Effector CD8-positive, alpha-beta T cell (primary cell): ENCODE data around the gene OPN3.

ENCODE experiments used
- DNase-seq: peaks from one replicate; lab custom pipeline; 2025; lab: John Stamatoyannopoulos, UW

The OPN3 gene

GRCh38 chr1:241645199-241645598 is 5.0 kb upstream of the OPN3 start:
- DNase-seq = no peak

GRCh38 chr1:241644259-241644658 is 4.1 kb upstream of the OPN3 start:
- no peak for DNase-seq

DNA sequence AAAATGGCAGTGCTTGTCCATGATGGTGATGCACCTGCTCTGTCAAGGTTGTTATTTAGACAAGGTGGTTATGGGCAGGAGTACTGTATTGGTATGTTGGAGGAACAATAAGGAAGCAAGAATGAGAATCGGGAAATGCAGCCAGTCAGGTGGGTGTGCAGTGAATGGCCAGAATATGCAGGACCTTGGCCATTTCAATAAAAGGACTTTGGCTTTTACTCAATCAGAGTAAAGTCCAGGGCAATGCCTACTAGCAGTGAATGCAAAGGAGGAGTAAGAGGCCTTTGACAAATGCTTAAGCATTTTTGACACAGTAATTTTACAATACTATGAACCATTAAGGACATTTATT is 2.4 kb upstream of the OPN3 start:
- DNase-seq = no peak

DNA sequence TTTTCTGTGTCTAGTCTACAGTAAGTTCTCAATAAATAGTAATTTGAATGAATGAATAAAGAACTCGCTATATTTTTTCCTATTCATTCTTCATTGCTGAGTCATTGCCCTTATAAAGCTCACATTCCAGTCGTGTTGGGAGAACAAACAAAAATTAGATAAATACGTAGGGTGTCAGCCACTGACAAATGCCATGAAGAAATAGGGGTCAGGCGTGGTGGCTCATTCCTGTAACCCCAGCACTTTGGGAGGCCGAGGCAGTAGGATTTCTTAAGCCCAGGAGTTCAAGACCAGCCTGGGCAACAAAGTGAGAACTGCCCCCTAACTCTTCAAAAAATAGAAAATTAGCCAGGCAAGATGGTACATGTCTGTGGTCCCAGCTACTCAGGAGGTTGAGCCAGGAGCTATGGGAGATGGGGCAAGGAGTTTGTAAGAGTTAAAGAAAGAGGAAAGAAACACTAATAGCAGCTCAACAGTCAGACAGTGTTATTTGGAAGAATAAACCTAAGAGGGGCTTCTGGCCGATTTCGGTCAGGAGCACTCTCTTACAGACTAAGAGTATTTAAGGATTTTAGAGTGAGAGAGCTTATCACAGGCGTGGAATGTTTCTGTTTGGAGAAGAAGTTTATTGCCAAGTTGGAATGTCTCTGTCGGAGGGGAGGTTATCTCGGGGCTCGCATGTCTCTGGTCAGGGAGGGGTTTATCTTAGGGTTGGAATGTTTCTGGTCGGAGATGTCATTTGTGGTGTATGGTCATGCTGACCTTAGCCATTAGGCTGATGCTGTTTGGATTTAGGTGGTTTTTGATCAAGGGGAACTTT is 1.8 kb upstream of the OPN3 start:
- no peak for DNase-seq

- DNase-seq = no peak
Measured at GRCh38 chr1:241640867-241641622, 876 bp upstream of the OPN3 start.

DNA sequence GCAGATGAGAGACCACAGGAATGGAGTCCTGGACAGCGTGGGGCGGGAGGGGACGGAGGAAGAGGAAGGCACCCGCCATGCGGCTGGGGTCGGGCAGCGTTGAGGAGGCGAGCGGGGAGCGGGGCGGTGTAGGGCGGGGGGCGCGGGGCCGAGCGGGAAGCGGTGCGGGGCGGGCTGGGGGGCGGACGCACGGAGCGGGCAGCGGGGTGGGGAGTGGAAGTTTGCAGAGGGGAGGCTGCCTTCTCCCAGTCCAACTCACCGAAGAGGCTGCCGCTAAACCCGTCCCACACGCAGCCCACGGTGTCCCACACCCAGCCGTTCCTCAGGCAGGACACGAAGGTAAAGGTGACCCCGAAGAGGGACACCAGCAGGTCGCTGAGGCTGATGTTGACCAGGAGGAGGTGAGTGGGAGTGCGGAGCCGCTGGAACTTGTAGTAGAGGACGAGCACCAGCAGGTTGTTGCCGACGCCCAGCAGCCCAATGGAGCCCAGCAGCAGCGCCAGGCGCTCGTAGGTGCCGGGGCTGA is 483 bp downstream of the OPN3 start:
- DNase-seq = no peak

DNA sequence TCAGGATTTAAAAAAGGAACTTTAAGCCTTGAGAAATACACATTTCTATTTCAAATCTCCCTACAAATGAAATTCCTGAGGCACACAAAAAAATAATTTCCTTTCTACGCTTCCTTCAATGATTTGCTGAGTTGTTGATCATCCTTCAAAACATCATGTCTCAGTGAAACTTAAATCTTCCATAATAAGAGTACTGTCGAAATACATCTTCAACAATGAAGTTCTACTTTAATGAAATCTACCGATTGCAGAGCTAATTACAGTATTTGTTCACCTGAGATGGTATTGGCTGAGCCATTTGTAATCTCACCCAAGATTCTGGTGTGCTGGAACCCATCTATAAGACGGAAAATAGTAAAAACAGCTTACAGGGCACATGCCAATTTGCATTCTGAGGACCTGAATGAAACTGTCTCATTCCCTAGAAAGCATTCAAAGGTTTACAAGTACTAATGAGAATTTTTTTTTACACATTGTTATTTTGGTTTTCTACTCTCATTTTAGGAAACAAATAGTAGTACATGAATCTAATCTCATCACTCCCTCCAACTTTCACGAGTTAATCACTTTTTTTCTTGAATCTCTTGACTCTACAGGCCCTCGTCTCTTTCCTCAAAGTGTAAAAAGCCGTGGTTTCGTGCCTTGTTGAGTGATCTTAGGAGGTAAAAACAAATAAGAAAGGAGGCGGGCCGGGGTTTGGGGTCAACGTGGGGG is 1.1 kb downstream of the OPN3 start:
- no peak for DNase-seq

DNA sequence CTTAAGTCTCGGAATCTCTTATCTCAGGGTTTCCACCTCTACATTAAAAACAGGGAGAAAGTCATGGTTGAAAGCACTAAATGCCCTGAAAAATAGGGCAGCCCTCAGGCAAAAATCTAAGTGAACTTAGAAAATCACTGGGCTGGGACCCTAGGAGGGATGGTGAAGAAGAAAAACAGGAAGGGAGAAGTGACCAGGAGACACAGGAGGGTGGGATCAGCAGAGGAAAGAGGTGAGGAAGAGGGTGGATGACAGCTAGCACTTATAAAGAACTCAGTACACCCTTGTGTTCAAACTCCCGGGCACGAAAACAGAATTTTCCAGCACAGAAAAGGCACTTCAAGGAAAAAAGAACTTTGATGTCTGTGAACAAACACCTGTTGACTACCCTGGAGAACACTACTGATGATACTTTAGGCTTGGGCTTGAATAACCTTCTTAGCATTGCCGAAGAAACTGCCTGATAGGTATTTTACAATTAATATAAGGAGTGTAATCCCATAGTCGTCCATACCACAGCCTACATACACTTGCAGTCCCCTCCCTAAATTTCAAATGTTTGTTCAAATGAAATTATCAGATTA is 2.0 kb downstream of the OPN3 start:
- no peak for DNase-seq

GRCh38 chr1:241637604-241638003 is 2.6 kb downstream of the OPN3 start:
- DNase-seq = no peak

DNA sequence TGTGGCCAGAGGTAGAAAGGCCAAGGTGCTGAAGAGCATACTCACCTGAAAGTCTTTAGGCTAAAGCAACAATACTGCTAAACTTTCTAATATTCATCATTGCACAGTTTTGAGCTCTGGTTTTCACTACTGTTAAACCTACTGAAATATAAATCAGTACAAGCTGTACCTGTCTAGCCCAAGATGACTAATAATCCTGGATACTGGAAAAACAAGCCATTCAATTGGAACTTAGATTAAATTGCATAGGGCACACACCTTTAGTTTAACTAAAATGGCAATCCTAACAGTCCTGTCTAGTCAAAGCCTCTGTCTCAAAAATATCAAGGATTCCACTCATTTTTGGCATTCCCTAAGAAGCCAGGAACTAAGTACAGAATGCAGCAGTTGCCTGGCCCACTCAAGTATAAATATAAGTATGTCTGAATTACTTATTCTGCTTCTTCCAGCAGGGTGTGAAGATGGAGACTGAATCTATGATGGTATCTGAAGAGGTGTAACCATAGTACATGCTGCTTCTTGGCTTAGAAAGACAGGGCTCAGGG is 3.1 kb downstream of the OPN3 start:
- no peak for DNase-seq

GRCh38 chr1:241636291-241636690 is 3.9 kb downstream of the OPN3 start:
- DNase-seq = no peak

GRCh38 chr1:241635556-241636152 is 4.5 kb downstream of the OPN3 start:
- no peak for DNase-seq

GRCh38 chr1:241632987-241633386 is 7.2 kb downstream of the OPN3 start:
- no peak for DNase-seq

DNA sequence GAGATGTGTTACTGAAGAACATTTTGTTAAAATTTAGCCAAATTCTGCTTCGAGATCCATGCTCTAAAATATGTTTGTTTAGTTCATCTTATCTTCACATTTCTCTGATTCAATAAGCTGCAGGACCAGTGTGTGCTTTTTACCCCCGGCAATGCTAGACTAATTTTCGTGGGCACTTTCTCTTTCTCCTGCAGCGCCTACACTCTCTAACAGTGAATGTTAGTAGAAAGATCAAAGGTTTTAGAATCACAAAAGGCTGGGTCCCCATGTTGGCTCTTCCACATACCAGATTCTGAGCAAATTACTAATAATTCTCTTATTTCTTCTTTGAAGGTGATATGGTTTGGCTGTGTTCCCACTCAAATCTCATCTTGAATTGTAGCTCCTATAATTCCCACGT is 8.5 kb downstream of the OPN3 start:
- no peak for DNase-seq

- no peak for DNase-seq
Measured at GRCh38 chr1:241630899-241631298, 9.3 kb downstream of the OPN3 start.

DNA sequence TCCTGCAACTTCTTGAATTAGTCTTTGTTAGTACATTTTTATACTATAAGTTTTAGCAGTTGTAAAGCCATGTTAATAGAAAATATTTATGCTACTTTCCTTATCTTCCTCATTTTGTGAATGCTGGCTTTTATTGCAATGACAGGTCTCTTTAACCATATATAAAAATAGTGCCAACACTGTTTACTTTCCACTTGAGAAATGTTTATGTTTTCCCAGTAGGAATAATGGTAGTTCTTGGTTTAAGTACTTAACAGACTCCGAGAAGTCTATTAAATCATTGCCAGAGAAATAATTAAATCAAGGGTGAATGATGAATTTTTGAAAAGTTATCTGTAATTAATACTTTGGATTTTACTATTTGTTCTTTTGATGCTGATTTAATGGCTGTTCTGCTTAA is 9.7 kb downstream of the OPN3 start:
- no peak for DNase-seq

DNA sequence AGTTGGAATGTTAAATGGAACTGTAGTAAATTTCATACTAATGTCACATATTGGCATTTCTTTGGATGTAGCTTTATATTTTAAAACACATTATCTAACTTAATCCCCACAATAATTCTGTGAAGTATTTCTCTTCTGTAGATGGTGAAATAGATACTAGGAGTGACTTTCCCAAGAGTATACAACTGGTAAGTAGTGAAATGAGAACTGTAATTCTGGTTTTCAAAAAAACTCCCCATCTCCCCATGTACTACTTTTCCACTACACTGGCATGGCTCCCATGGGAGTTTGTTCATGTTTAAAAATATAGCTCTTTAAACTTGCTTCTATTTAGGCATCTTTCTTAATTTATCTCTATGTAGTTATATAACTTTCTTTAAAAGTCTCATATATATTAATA is 10.2 kb downstream of the OPN3 start:
- DNase-seq = no peak

GRCh38 chr1:241627453-241628259 is 12.5 kb downstream of the OPN3 start:
- no peak for DNase-seq

DNA sequence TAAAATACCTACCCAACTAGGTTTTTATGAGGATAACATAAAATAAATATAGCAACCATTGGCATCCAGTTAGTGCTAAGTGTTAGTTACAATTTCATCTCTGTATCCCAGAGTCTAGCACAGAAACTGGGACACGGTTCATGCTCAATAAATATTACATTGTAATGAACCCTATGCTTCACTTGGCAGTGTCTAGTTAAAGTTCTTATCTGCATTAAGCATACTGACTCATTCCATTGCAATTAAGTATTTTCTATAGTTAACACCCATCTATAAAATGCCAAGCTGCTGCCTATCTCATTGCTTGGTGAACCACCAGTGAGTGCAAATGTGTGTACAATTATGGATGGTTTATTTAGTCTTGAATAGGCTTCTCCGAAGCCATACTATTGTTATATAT is 15.2 kb downstream of the OPN3 start:
- DNase-seq = no peak

DNA sequence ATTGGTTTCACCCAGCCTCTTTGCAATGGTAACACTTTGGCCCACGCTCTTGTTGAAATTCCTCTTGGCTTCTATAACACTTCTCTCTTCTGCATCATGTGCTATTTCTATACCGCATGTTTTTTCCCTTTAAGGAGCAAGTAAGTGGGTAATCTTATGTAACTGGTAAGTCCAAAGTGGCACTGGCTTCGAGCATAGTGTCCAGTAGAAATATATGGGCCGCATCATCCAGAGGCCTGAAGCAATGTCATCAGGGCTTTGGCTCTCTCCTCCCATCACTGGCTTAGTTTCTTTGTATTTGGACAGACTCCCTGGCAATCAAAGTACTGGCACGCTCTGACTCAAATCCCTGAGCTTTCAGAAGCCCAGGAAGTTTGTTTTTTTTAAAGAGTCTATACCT is 17.5 kb downstream of the OPN3 start:
- no peak for DNase-seq

GRCh38 chr1:241617426-241617825 is 22.7 kb downstream of the OPN3 start:
- DNase-seq = no peak
